GM13977 (cell line): ENCODE results near the gene TAF4B.
"Not testable (repeated sequence)": the region's sequence is repeated elsewhere in the genome, so short reads cannot be mapped to it uniquely, and the experiment has no call there.

ENCODE experiments used
- DNase-seq: peaks from one replicate; pipeline ENCODE4 v3.0.0; 2012; ENCODE audit warnings: low spot score
- in situ Hi-C: fragments of 300-500 bp; cut with MboI; formaldehyde crosslinking; loops from one replicate; pipeline ENCODE4 v1.12.0; 2022; ENCODE audit warnings: low sequenced_read_pairs, low pct_unique_long_range_greater_than_20kb, mixed read lengths, inconsistent platforms; ENCODE audit not compliant: unreplicated experiment
- TF ChIP-seq, protein P1 (sequence below): IDR thresholded peaks from 2 replicates; pipeline ENCODE4 v1.5.1; 2012; ENCODE audit warnings: mild to moderate bottlenecking, control low read depth; ENCODE audit not compliant: insufficient read depth; ENCODE audit errors: extremely low read depth, missing control alignments

TAF4B gene

DNA sequence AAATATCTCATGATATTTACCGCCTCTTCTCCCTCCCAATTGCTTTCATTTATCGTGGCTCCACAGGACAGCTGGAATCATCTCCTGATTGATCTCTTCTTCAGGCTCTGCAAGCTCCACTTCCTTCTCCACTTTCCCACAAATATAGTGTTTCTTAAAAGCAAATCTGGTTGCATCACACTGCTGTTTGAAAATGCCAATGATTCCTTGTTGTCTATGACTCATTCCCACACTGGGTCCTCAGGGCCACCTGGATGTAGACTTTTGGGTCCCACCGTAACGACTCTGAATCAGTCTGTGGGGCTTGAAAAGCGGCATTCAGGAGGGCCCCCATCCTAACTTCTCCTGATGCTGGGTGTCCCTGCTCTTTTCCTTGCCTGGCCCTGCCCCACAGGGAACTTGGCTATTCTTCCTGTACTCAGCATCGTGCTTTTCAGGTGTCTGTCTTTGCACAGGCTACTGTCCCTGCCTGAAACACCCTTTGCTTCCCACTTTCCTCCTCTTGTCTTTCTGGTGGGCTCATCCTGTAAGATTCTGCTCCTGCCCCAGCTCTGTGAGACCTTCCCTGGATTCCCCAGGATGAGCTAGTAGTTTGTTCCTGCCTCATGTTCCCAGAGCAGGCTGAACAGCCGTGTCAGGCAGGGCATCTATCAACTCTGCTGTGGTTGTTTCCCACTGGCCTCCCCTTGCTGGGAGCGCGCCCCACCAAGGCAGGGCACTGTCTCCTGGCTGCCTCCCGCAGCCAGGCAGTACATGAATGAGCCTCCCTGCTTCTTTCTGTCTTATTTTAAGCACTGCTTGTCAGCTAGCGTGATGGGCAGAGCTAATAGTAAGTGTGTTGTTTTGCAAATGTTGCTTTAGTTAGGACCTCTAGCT is 210.2 kb downstream of the TAF4B start:
- TF ChIP-seq, protein P1, sequence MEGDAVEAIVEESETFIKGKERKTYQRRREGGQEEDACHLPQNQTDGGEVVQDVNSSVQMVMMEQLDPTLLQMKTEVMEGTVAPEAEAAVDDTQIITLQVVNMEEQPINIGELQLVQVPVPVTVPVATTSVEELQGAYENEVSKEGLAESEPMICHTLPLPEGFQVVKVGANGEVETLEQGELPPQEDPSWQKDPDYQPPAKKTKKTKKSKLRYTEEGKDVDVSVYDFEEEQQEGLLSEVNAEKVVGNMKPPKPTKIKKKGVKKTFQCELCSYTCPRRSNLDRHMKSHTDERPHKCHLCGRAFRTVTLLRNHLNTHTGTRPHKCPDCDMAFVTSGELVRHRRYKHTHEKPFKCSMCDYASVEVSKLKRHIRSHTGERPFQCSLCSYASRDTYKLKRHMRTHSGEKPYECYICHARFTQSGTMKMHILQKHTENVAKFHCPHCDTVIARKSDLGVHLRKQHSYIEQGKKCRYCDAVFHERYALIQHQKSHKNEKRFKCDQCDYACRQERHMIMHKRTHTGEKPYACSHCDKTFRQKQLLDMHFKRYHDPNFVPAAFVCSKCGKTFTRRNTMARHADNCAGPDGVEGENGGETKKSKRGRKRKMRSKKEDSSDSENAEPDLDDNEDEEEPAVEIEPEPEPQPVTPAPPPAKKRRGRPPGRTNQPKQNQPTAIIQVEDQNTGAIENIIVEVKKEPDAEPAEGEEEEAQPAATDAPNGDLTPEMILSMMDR, result no peak
- no peak for DNase-seq
- in situ Hi-C loops, result no loop called here

DNA sequence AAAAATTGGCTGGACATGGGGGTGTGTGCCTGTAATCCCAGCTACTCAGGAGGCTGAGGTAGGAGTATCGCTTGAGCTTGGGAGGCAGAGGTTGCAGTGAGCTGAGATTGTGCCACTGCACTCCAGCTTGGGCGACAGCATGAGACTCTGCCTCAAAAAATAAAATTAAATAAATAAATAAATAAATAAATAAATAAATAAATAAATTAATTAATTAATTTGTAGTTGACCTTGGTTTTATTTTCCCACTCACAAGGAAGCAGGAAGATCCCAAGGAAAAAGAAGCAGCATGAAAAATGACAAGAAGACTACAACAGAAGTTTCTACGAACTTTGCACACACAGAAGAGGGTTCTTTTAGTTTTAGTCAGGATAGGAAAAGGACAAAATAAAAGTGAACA is 211.4 kb downstream of the TAF4B start:
- DNase-seq, in situ Hi-C loops: not testable (repeated sequence)

DNA sequence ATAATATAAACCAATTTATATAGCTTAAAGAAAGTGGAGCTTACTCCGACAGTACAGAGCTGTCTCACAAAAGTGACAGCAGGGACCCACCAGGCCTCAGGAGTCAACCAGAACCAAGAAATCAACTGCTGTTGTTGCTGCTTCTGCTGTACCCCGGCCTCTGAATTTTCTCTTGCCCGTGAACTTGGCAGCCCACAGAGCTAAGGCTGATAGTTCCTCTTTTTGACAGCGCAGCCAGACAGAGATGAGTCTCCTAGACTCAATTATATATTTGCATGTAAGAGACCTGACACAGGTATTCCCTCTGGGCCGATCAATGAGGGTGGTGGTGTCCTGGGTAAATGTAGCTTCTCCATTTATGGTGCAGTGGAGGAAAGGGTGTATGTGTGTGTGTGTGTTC is 212.7 kb downstream of the TAF4B start:
- TF ChIP-seq, protein P1, result no peak
- DNase-seq, result peak; percentile 54
- in situ Hi-C loops, result no loop called here

DNA sequence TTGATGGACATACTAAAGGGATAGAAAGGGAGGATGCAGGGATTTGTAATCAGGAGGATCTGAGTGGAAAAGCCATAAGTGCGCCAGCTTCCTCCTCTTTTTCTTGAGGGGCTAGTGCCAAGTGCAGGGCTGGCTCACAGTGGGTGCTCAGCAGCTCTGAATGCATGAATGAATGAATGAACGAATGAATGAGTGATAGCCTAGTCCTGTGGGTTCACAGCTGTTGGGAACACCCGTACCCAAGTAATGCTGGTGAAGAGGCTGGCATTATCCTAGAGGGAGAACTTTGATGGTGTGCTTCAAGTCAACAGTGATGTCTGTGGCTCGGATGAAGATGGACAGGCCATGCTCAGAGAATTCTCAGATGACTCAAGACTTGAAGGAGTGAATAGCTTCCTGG is 213.3 kb downstream of the TAF4B start:
- in situ Hi-C loops, result no loop called here
- TF ChIP-seq, protein P1, result no peak

DNA sequence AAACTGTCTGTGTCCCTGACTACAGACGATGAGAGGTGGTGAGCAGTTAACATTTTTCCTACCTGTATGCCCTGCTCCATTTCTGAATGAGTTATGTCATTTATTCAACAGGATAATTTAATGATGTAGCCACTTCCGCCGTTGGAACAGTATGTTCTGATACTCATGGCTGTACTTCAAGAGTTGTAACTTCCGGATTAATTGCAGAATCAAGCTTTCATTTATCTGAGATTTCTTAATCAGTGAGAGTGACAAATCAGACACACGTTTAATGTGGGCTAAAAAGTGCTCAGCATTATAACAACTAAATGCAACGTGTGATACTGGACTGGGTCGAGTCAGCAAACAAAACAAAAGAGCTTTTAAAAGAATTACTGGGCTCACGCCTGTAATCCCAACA is 214.4 kb downstream of the TAF4B start:
- DNase-seq, result no peak
- TF ChIP-seq, protein P1, result no peak
- in situ Hi-C loops, result no loop called here

More for the DNA sequence above, 213.3 kb downstream of the TAF4B start:
- DNase-seq, result no peak
